Trophoblast cell (in vitro differentiated cells and primary cell): ENCODE measurements around the gene SLC35F3.

Source experiments
- DNase-seq, 2 donors: peaks; one replicate each; pipeline ENCODE4 v3.0.0-alpha.2; 2016
- H2AFZ ChIP-seq: 2 replicates; pipeline ENCODE4 v1.6.1; 2013; ENCODE audit warnings: low read length, moderate library complexity, mild to moderate bottlenecking; ENCODE audit not compliant: insufficient read depth, poor library complexity
- H2AK5ac ChIP-seq: 2 replicates; pipeline ENCODE4 v1.6.1; 2013; ENCODE audit warnings: mild to moderate bottlenecking, low read length
- H2BK120ac ChIP-seq: 2 replicates; pipeline ENCODE4 v1.6.1; 2013; ENCODE audit warnings: low read length, mild to moderate bottlenecking, moderate library complexity; ENCODE audit not compliant: insufficient read depth, poor library complexity
- H2BK12ac ChIP-seq: 2 replicates; pipeline ENCODE4 v1.6.1; 2013; ENCODE audit warnings: mild to moderate bottlenecking, low read length, moderate library complexity
- H2BK5ac ChIP-seq: 2 replicates; pipeline ENCODE4 v1.6.1; 2013; ENCODE audit warnings: low read length, low read depth, moderate library complexity, mild to moderate bottlenecking; ENCODE audit not compliant: poor library complexity
- H3K14ac ChIP-seq: 2 replicates; pipeline ENCODE4 v1.6.1; 2013; ENCODE audit warnings: mild to moderate bottlenecking, low read length
- H3K18ac ChIP-seq: 2 replicates; pipeline ENCODE4 v1.6.1; 2013; ENCODE audit warnings: mild to moderate bottlenecking, low read length
- H3K23ac ChIP-seq: 2 replicates; pipeline ENCODE4 v1.6.1; 2013; ENCODE audit warnings: low read length
- H3K27ac ChIP-seq: 2 replicates; pipeline ENCODE4 v1.5.1; 2013; ENCODE audit warnings: low read depth, mild to moderate bottlenecking, inconsistent platforms, low read length, moderate library complexity
- H3K27me3 ChIP-seq: 2 replicates; pipeline ENCODE4 v1.6.1; 2013; ENCODE audit warnings: inconsistent platforms, mild to moderate bottlenecking, low read length, moderate library complexity; ENCODE audit not compliant: insufficient read depth
- H3K36me3 ChIP-seq, 2 experiments: 1 replicate in 1 of 2; 2 replicates in 1 of 2; pipeline ENCODE4 v1.6.1; 2013; ENCODE audit warnings: low read length in 2 of 2, mild to moderate bottlenecking in 2 of 2, moderate library complexity in 1 of 2; ENCODE audit not compliant: insufficient read depth in 2 of 2, control insufficient read depth in 1 of 2
- H3K4ac ChIP-seq: 2 replicates; pipeline ENCODE4 v1.6.1; 2013; ENCODE audit warnings: low read depth, mild to moderate bottlenecking, low read length, moderate library complexity
- H3K4me1 ChIP-seq, 2 experiments: 1 replicate in 1 of 2; 2 replicates in 1 of 2; pipeline ENCODE4 v1.6.1; 2013; ENCODE audit warnings: low read length in 2 of 2, mild to moderate bottlenecking in 2 of 2, moderate library complexity in 1 of 2; ENCODE audit not compliant: insufficient read depth in 2 of 2, control insufficient read depth in 1 of 2
- H3K4me2 ChIP-seq: 2 replicates; pipeline ENCODE4 v1.6.1; 2013; ENCODE audit warnings: inconsistent platforms, mild to moderate bottlenecking, low read length, moderate library complexity
- H3K4me3 ChIP-seq: 2 replicates; pipeline ENCODE4 v1.5.1; 2013; ENCODE audit warnings: mild to moderate bottlenecking, low read depth, low read length, inconsistent platforms
- H3K79me1 ChIP-seq: one replicate; pipeline ENCODE4 v1.6.1; 2013; ENCODE audit warnings: low read length
- H3K79me2 ChIP-seq: 2 replicates; pipeline ENCODE4 v1.6.1; 2013; ENCODE audit warnings: low read length, mild to moderate bottlenecking; ENCODE audit not compliant: control insufficient read depth, insufficient read depth, poor library complexity
- H3K9ac ChIP-seq: 2 replicates; pipeline ENCODE4 v1.6.1; 2013; ENCODE audit warnings: mild to moderate bottlenecking, low read length
- H3K9me3 ChIP-seq: 2 replicates; pipeline ENCODE4 v1.6.1; 2013; ENCODE audit warnings: low read depth, mild to moderate bottlenecking, control low read depth, inconsistent platforms, low read length; ENCODE audit not compliant: insufficient read depth
- H4K12ac ChIP-seq: 2 replicates; pipeline ENCODE4 v1.6.1; 2013; ENCODE audit warnings: low read depth, mild to moderate bottlenecking, low read length, moderate library complexity
- H4K8ac ChIP-seq: 2 replicates; pipeline ENCODE4 v1.6.1; 2013; ENCODE audit warnings: low read depth, mild to moderate bottlenecking, low read length, moderate library complexity
- H4K91ac ChIP-seq: one replicate; pipeline ENCODE4 v1.6.1; 2013; ENCODE audit warnings: low read depth, mild to moderate bottlenecking, low read length, moderate library complexity
- WGBS: extraction: QIAGEN DNeasy Blood & Tissue Kit; methylation state at CpG from one replicate; pipeline ENCODE4 v1.1.7; 2013; ENCODE audit warnings: missing lambda C conversion rate; ENCODE audit not compliant: insufficient read length, insufficient coverage; ENCODE audit errors: extremely low coverage; 5-methylcytosine and 5-hydroxymethylcytosine counted together

Gene SLC35F3

DNA sequence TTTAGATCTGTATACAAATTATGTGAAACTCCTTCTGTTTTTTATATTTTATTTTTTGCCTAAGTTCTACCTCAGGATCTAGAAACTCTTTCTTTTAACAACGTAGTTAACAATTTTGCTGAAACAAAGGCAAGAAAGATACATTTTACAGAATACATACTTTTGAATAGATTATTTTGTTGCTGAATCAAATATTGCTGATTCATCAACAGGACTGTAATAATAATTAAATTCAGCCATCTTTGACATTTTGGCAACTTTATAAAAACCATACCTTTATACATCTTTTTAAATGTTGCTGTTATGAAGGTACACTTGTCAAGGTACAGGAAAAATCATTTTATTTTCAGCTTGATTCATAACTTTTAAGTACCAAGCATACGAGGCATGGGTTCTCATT is 458.1 kb downstream of the SLC35F3 start:
- Histone ChIP-seq H3K4ac (no peak overlapping the region), H3K4me1 (no peaks in the 10 kb centered on the region), H4K8ac (no peak overlapping the region), H2AK5ac (no peak overlapping the region), H4K12ac (no peak overlapping the region), H3K18ac (no peak overlapping the region), H3K23ac (no peak overlapping the region), H2BK5ac (no peak overlapping the region), H3K27me3 (no peaks in the 10 kb centered on the region), H4K91ac (no peak overlapping the region), H2BK12ac (no peak overlapping the region), H3K4me2 (no peak overlapping the region), H3K27ac (no peak overlapping the region), H2BK120ac (no peak overlapping the region), H3K9ac (no peak overlapping the region), H3K14ac (no peak overlapping the region), H3K9me3 (no peaks in the 10 kb centered on the region), H3K79me1 (no peaks in the 10 kb centered on the region), H3K36me3 (no peaks in the 10 kb centered on the region), H3K4me3 (no peak overlapping the region), H3K79me2 (no peaks in the 10 kb centered on the region), H2AFZ (no peak overlapping the region)
- WGBS: no CpG with 5 or more reads among the region's 2 CpGs
- DNase-seq: no peak

DNA sequence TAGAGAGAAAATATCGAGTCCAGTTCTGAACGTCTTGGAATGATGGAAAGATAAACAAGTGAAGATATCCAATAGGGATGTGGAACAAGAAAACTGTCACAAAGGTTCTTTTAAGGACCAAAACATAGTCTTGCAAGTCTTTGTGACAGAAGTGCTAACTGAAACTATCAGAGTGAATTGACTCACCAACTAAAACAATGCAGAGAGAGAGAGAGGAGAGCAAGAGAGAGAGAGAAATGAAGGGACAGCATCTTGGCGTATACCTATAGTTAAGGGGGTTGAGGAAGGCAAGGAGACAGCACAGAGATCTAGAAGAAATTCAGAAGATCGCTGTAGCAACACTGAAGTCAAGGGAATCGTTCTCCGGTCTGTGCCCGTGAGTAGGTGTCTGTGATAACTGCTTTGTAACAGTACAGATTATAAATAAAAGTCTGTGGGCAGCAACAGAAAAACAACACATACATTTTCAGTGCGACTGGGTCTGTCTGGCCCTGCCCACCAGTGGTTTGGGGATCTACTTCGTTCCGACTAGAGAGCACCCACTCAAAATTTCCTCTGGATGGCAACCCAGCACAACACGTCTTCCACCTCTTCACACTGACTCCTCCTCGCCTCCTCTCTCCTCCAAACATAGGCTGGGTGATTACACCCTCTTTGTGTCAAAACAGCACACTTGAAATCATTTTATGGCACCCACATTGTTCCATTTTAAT is 464.0 kb downstream of the SLC35F3 start:
- Histone ChIP-seq H2AK5ac (no peak overlapping the region), H3K79me2 (peaks cover 4% of the 10 kb centered on the region), H3K79me1 (peaks cover 6% of the 10 kb centered on the region), H2AFZ (no peak overlapping the region), H3K23ac (no peak overlapping the region), H3K14ac (no peak overlapping the region), H3K27ac (no peak overlapping the region), H3K9ac (no peak overlapping the region), H4K8ac (no peak overlapping the region), H4K12ac (no peak overlapping the region), H3K36me3 (no peaks in the 10 kb centered on the region), H2BK5ac (no peak overlapping the region), H3K4me3 (no peak overlapping the region), H3K4me1 (peaks cover 0 to 2% of the 10 kb centered on the region in 2 experiments), H3K18ac (no peak overlapping the region), H2BK120ac (no peak overlapping the region), H4K91ac (no peak overlapping the region), H2BK12ac (no peak overlapping the region), H3K4me2 (no peak overlapping the region), H3K27me3 (no peaks in the 10 kb centered on the region), H3K4ac (no peak overlapping the region), H3K9me3 (no peaks in the 10 kb centered on the region)
- no peak for DNase-seq
- no CpG with 5 or more reads among the region's 12 CpGs for WGBS

GRCh38 chr1:234369033-234369430 is 464.6 kb downstream of the SLC35F3 start:
- peaks cover 8% of the 10 kb centered on the region for H3K79me2 ChIP-seq
- H2AK5ac ChIP-seq: no peak overlapping the region
- H3K36me3 ChIP-seq: no peaks in the 10 kb centered on the region
- no CpG with 5 or more reads among the region's 3 CpGs for whole genome bisulfite sequencing
- no peak overlapping the region for H3K14ac ChIP-seq
- H2BK120ac ChIP-seq: no peak overlapping the region
- H2AFZ ChIP-seq: no peak overlapping the region
- H3K18ac ChIP-seq: no peak overlapping the region
- H4K91ac ChIP-seq: no peak overlapping the region
- H3K4me3 ChIP-seq: no peak overlapping the region
- H3K4me2 ChIP-seq: no peak overlapping the region
- H4K8ac ChIP-seq: no peak overlapping the region
- H3K27me3 ChIP-seq: no peaks in the 10 kb centered on the region
- H4K12ac ChIP-seq: no peak overlapping the region
- no peak overlapping the region for H3K23ac ChIP-seq
- H3K79me1 ChIP-seq: peaks cover 10% of the 10 kb centered on the region
- H2BK12ac ChIP-seq: no peak overlapping the region
- no peaks in the 10 kb centered on the region for H3K9me3 ChIP-seq
- H3K4me1 ChIP-seq: peaks cover 0 to 2% of the 10 kb centered on the region in 2 experiments
- no peak overlapping the region for H3K9ac ChIP-seq
- DNase-seq: no peak
- no peak overlapping the region for H3K27ac ChIP-seq
- no peak overlapping the region for H3K4ac ChIP-seq
- H2BK5ac ChIP-seq: no peak overlapping the region

DNA sequence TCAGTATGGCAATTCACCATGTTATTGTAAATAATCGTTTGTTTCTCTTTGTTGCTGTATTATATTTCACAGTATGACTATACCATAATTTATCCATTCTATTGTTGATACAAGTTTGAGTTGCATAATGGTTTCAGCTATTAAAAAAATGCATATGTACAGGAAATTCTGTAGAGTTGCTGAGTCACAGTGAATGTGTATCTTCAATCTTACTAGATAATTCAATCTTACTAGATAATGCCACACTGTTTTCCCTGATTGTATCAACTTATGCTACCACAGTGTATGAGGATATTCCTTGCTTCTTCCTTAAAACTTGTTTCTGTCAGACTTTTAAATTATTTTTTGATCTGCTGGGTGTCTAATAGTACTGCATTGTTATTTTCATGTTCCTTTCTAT is 465.3 kb downstream of the SLC35F3 start:
- no peak overlapping the region for H2AFZ ChIP-seq
- no peak overlapping the region for H3K27ac ChIP-seq
- H3K9me3 ChIP-seq: no peaks in the 10 kb centered on the region

More for the DNA sequence above, 465.3 kb downstream of the SLC35F3 start:
- no CpG with 5 or more reads among the region's 1 CpG for WGBS
- peaks cover 0 to 4% of the 10 kb centered on the region in 2 experiments for H3K4me1 ChIP-seq
- no peak for DNase-seq
- H3K4me2 ChIP-seq: no peak overlapping the region
- no peaks in the 10 kb centered on the region for H3K36me3 ChIP-seq
- no peak overlapping the region for H3K4me3 ChIP-seq
- H3K27me3 ChIP-seq: no peaks in the 10 kb centered on the region
- peaks cover 8% of the 10 kb centered on the region for H3K79me2 ChIP-seq
- H3K9ac ChIP-seq: no peak overlapping the region
- no peak overlapping the region for H3K14ac ChIP-seq
- H3K18ac ChIP-seq: no peak overlapping the region
- H4K12ac ChIP-seq: no peak overlapping the region
- no peak overlapping the region for H3K23ac ChIP-seq
- peaks cover 10% of the 10 kb centered on the region for H3K79me1 ChIP-seq
- no peak overlapping the region for H2BK5ac ChIP-seq
- H4K91ac ChIP-seq: no peak overlapping the region
- H3K4ac ChIP-seq: no peak overlapping the region
- H2BK120ac ChIP-seq: no peak overlapping the region
- no peak overlapping the region for H2AK5ac ChIP-seq
- no peak overlapping the region for H4K8ac ChIP-seq
- no peak overlapping the region for H2BK12ac ChIP-seq
